Tibial nerve (tissue), 4 donors: ENCODE results near the gene FERD3L. TPM values are rescaled to one million over a fixed set of nuclear protein-coding genes. Genes with fewer than 3 reads are reported as not detected.

ENCODE experiments used
- DNase-seq, 2 donors: peaks; one replicate each; pipeline ENCODE4 v3.0.0-alpha.2; 2019; ENCODE audit warnings: low spot score in 2 of 2
- H3K27ac ChIP-seq, 4 donors: fragments of 200-600 bp; sonication (generic) in 3 of 4; one replicate each; pipeline ENCODE4 v1.5.1; 2017 to 2019; ENCODE audit warnings: mild to moderate bottlenecking in 1 of 4
- H3K27me3 ChIP-seq, 2 donors: fragments of 200-600 bp; sonication (generic) in 1 of 2; one replicate each; pipeline versions ENCODE4 v1.5.1 to v1.6.0; 2017 to 2019
- H3K36me3 ChIP-seq, 3 donors: fragments of 200-600 bp; sonication (generic); one replicate each; pipeline ENCODE4 v1.5.1; 2018 to 2019
- H3K4me1 ChIP-seq, 4 donors: fragments of 200-600 bp; sonication (generic) in 3 of 4; one replicate each; pipeline ENCODE4 v1.5.1; 2017 to 2019
- H3K4me3 ChIP-seq, 4 donors: fragments of 200-600 bp; sonication (generic) in 3 of 4; one replicate each; pipeline ENCODE4 v1.5.1; 2017 to 2019; ENCODE audit warnings: mild to moderate bottlenecking in 1 of 4, moderate library complexity in 1 of 4
- H3K9me3 ChIP-seq, 4 donors: fragments of 200-600 bp; sonication (generic) in 3 of 4; one replicate each; pipeline ENCODE4 v1.5.1; 2017 to 2019
- EP300 ChIP-seq, 2 donors: sonication (generic); formaldehyde crosslinking; IDR thresholded peaks; one replicate each; pipeline ENCODE4 v1.6.1; 2017; ENCODE audit warnings: antibody characterized with exemption in 2 of 2, mild to moderate bottlenecking in 1 of 2
- POLR2A ChIP-seq, 2 donors: fragments of 450-650 bp; IDR thresholded peaks; one replicate each; pipeline ENCODE4 v1.6.1; 2017; ENCODE audit warnings: antibody characterized with exemption in 2 of 2, mild to moderate bottlenecking in 2 of 2, moderate library complexity in 2 of 2
- WGBS, 2 donors: methylation state at CpG; one replicate each; pipeline ENCODE4 v1.1.5; 2018; 5-methylcytosine and 5-hydroxymethylcytosine counted together
- total RNA-seq, 4 donors: library from RNA; depleted of rRNA; stranded (reverse); fragments of >200 nt; gene quantifications; one replicate each; pipeline ENCODE4 v1.1.0, GENCODE V29; 2016
- TF ChIP-seq, protein P1 (sequence below), 5 experiments: fragments of 200-600 bp in 3 of 5; fragments of 450-650 bp in 2 of 5; sonication (generic) in 3 of 5; IDR thresholded peaks; one replicate each; pipeline ENCODE4 v1.5.1; 2016 to 2019; ENCODE audit warnings: antibody characterized with exemption in 5 of 5, mild to moderate bottlenecking in 3 of 5, moderate library complexity in 2 of 5

FERD3L gene
- total RNA-seq, 4 donors from 2014 or later: not detected

DNA sequence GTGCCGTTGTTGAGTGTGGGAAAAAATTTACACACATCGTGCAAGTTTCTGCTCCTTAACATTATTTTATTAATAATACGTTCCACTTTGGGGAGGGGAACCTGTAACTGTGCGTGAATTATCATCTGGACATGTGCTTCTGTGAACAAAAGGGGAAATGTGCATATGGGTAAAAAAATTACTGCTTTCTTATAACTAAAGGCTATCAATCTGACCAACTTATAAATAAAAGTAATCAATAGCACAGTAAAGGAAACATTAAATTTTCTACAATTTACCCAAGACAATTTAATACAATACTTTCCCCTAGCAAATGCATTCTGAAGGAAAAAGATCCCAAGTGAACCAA, 32.2 kb downstream of the FERD3L start:
- DNase-seq: no peak
- H3K9me3 ChIP-seq: no peaks in the 10 kb centered on the region
- peaks cover 0 to 54% (median 0%) of the 10 kb centered on the region in 4 donors for H3K4me1 ChIP-seq
- no peak overlapping the region for H3K4me3 ChIP-seq
- no peaks in the 10 kb centered on the region for H3K36me3 ChIP-seq
- TF ChIP-seq POLR2A (IDR thresholded peaks at IDR 0.05) (no peak), EP300 (IDR thresholded peaks at IDR 0.05) (no peak)
- TF ChIP-seq, protein P1, sequence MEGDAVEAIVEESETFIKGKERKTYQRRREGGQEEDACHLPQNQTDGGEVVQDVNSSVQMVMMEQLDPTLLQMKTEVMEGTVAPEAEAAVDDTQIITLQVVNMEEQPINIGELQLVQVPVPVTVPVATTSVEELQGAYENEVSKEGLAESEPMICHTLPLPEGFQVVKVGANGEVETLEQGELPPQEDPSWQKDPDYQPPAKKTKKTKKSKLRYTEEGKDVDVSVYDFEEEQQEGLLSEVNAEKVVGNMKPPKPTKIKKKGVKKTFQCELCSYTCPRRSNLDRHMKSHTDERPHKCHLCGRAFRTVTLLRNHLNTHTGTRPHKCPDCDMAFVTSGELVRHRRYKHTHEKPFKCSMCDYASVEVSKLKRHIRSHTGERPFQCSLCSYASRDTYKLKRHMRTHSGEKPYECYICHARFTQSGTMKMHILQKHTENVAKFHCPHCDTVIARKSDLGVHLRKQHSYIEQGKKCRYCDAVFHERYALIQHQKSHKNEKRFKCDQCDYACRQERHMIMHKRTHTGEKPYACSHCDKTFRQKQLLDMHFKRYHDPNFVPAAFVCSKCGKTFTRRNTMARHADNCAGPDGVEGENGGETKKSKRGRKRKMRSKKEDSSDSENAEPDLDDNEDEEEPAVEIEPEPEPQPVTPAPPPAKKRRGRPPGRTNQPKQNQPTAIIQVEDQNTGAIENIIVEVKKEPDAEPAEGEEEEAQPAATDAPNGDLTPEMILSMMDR (IDR thresholded peaks at IDR 0.05): no peak
- 31 to 32% methylated on average over 4 of the region's 4 CpGs for WGBS, 2 donors
- H3K27me3 ChIP-seq: peaks cover 0 to 96% of the 10 kb centered on the region in 2 donors
- no peak overlapping the region for H3K27ac ChIP-seq

DNA sequence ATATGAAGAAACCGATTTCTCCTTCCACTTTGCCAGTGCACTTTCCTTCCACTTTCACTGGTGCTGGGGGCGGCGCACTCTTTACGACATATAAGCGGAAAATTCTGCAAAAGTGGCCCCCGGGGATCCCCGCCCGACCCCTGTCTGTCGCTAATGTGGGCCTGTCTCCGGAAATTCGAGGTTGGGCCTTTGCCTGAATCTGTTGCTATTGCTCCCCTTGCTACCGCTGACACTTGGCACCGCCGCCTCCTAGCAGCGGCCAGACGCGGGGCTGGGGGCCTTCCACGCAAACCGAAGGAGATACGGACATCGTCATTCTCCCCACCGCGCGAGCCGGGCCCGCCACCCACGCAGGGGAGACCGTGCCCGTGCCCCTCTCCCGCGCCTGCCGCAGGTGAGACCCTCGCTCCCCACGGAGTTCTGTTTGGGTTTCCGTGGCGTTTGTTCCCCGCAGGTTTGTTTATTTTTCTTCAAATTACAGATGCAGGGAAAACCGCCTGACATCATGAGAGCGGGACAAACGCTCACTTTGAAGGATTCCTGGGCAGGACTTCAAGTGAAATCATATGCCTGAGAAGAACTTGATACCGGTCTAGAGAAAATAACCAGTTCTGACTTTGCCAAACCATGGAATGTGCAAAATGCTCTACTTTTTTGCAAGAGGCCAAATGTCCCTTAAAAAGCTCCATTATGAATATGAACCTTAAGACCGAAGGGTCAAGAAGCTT, 32.8 kb downstream of the FERD3L start:
- Histone ChIP-seq H3K4me1 (peaks cover 0 to 54% (median 0%) of the 10 kb centered on the region in 4 donors), H3K9me3 (no peaks in the 10 kb centered on the region), H3K36me3 (no peaks in the 10 kb centered on the region), H3K27ac (no peak overlapping the region), H3K27me3 (peaks cover 0 to 96% of the 10 kb centered on the region in 2 donors), H3K4me3 (peak overlapping the region in 1 of 4 donors; percentile 31)
- WGBS, 2 donors: 35 to 46% methylated on average over 42 of the region's 42 CpGs
- TF ChIP-seq, protein P1 (IDR thresholded peaks at IDR 0.05): no peak
- TF ChIP-seq EP300 (IDR thresholded peaks at IDR 0.05): peak in 1 of 2 donors; percentile 15
- DNase-seq: no peak

DNA sequence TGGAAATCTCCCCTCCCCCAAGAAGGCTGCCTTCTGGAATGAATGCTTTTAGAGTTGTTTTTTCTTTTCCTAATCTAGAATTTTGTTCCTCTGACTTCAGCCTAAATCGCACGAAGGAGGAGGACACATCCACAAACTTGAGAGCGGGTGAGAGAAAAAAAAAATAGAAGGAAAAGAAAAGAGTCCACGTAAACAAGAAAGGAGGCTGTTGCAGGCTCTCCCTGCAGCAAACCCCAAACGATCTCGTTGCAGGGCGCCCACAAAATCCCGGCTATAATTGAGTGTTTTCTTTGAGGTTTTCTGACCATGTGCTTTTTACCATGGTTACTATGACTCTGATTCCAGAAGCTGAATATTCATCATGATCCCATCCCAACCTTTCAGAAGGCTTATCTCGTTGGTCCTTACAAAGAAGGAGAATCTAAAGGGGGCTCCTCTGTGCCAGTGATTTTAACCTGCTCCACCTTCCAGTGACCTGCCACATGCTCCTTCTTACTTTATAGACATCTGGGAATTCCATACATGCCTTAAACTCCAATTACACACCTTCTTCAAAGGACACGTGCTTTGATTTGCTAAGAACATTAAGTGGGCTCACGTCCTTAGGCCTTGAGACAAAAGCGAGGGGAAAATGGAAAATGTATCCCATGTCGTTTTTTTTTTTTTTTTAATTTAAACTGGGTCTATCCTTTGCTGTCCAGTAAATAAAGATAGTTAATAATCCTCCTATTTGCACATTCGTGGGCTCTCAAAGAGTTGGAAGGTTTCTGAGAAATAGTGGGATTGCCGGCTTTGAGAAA, 33.5 kb downstream of the FERD3L start:
- Histone ChIP-seq H3K9me3 (no peaks in the 10 kb centered on the region), H3K4me1 (peaks cover 0 to 57% (median 3%) of the 10 kb centered on the region in 4 donors), H3K27me3 (peaks cover 0 to 100% of the 10 kb centered on the region in 2 donors), H3K27ac (no peak overlapping the region), H3K4me3 (peak overlapping the region in 1 of 4 donors; percentile 31), H3K36me3 (no peaks in the 10 kb centered on the region)
- DNase-seq: no peak
- TF ChIP-seq EP300 (IDR thresholded peaks at IDR 0.05): no peak
- no peak for TF ChIP-seq POLR2A (IDR thresholded peaks at IDR 0.05)
- 37 to 41% methylated on average over 15 of the region's 15 CpGs for WGBS, 2 donors

DNA sequence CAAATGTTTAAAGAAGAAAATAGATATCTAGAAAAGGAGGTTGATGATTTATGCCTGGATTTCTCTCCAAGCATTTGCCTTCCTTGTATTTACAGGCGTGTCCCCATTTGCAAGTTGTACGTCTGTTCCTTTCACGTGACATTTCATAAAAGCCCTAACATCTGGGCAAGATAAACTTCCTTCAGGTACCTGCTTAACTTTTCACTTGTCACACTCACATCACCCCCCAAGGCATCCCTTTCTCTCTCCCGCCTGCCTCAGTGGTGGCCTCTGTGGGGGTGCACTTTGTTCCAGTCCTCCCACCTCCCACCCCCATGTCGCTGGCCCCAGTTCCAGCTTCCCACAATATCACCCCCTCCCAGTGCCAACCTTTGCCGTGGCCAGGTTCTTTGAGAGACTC, 34.4 kb downstream of the FERD3L start:
- Histone ChIP-seq H3K4me1 (peaks cover 0 to 57% (median 7%) of the 10 kb centered on the region in 4 donors), H3K27ac (no peak overlapping the region), H3K9me3 (no peaks in the 10 kb centered on the region), H3K36me3 (no peaks in the 10 kb centered on the region), H3K4me3 (no peak overlapping the region), H3K27me3 (peaks cover 0 to 100% of the 10 kb centered on the region in 2 donors)
- DNase-seq: no peak
- 34 to 39% methylated on average over 6 of the region's 6 CpGs for WGBS, 2 donors
- no peak for TF ChIP-seq EP300 (IDR thresholded peaks at IDR 0.05)
- TF ChIP-seq, protein P1 (IDR thresholded peaks at IDR 0.05): no peak
- TF ChIP-seq POLR2A (IDR thresholded peaks at IDR 0.05): no peak

DNA sequence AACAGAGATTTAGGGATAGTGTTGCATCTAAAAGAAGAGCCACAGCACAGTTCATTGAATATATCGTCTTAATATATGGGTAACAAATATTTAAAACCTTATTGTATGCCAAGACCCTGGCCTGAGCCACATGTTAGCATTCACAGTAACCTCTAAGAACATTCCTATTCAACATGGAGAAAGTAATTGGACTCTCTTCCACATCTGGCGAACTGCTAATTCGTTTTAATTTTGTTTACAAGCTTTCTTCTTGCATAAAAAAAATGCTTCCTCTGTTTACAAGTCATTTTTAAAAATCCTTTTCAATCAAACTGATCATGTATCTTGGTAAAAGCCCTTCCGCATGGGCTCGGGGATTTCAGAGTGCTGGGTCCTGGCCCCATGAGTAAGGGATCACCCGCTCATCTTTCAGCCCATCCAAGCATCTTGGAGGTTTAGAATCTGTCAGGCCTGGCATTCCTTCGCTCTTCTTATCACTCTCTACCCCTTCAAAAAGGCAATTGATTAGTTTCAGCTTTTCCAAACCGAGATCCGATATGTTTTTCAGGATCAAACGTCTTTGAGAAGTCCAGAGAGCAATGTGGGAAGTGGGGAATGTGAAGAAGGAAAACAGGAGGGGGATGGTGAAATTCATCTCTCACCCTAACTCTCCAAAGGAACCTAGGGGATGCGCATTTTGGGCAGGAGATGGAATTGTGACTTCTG, 35.0 kb downstream of the FERD3L start:
- no peak overlapping the region for H3K27ac ChIP-seq
- no peaks in the 10 kb centered on the region for H3K36me3 ChIP-seq
- WGBS, 2 donors: 38 to 41% methylated on average over 11 of the region's 11 CpGs
- no peak overlapping the region for H3K4me3 ChIP-seq
- H3K4me1 ChIP-seq: peaks cover 0 to 53% (median 7%) of the 10 kb centered on the region in 4 donors
- H3K9me3 ChIP-seq: no peaks in the 10 kb centered on the region
- no peak for DNase-seq
- H3K27me3 ChIP-seq: peaks cover 0 to 96% of the 10 kb centered on the region in 2 donors
- TF ChIP-seq EP300 (IDR thresholded peaks at IDR 0.05) (no peak), POLR2A (IDR thresholded peaks at IDR 0.05) (no peak)
- TF ChIP-seq, protein P1 (IDR thresholded peaks at IDR 0.05): no peak
